NCI-H774 (cell line): ENCODE measurements around the gene ICAM1.

Experiments used
- DNase-seq: peaks from one replicate; lab custom pipeline; 2025; lab: John Stamatoyannopoulos, UW

ICAM1 gene

GRCh38 chr19:10243606-10244005 is 27.3 kb upstream of the ICAM1 start:
- DNase-seq, result no peak

GRCh38 chr19:10245189-10245939 is 25.6 kb upstream of the ICAM1 start:
- DNase-seq, result no peak

GRCh38 chr19:10246511-10246910 is 24.4 kb upstream of the ICAM1 start:
- DNase-seq, result no peak

- peak; percentile 97 for DNase-seq
These were observed 18.9 kb upstream of the ICAM1 start, which contains the start of gene MRPL4 for GRCh38 chr19:10251792-10252694. Gene MRPL4 (plus strand): TSS chr19:10252214. CDS start chr19:10252254, 40 bp downstream.

- no peak for DNase-seq
These were observed 18.2 kb upstream of the ICAM1 start for GRCh38 chr19:10252707-10253106.

GRCh38 chr19:10254244-10254643 is 16.7 kb upstream of the ICAM1 start:
- DNase-seq, result no peak

- DNase-seq, result no peak
These were observed 15.6 kb upstream of the ICAM1 start for GRCh38 chr19:10255358-10255757.

GRCh38 chr19:10256551-10256950 is 14.4 kb upstream of the ICAM1 start:
- no peak for DNase-seq

- DNase-seq, result no peak
These were observed 13.8 kb upstream of the ICAM1 start for GRCh38 chr19:10256970-10257615.

GRCh38 chr19:10258080-10258710 is 12.7 kb upstream of the ICAM1 start:
- no peak for DNase-seq

- DNase-seq, result peak; percentile 52
These were observed 11.6 kb upstream of the ICAM1 start for GRCh38 chr19:10259162-10259905.

- no peak for DNase-seq
These were observed 10.8 kb upstream of the ICAM1 start for GRCh38 chr19:10260141-10260584.

- no peak for DNase-seq
These were observed 8.1 kb upstream of the ICAM1 start for GRCh38 chr19:10262771-10263170.

GRCh38 chr19:10266706-10267105 is 4.2 kb upstream of the ICAM1 start:
- no peak for DNase-seq

- DNase-seq, result no peak
These were observed 2.8 kb upstream of the ICAM1 start for GRCh38 chr19:10268071-10268470.

- DNase-seq, result peak; percentile 47
These were observed 1.4 kb upstream of the ICAM1 start for GRCh38 chr19:10269333-10270179.

- DNase-seq, result no peak
These were observed 722 bp upstream of the ICAM1 start for GRCh38 chr19:10270180-10270615.

GRCh38 chr19:10271543-10272086 is 695 bp downstream of the ICAM1 start:
- DNase-seq, result no peak

GRCh38 chr19:10274589-10274988 is 3.7 kb downstream of the ICAM1 start:
- DNase-seq, result no peak
